Right lobe of liver (tissue), 6 donors: ENCODE data around the gene PHYHD1. TPM values are rescaled to one million over a fixed set of nuclear protein-coding genes. Genes with fewer than 3 reads are reported as not detected.

Experiments used
- ATAC-seq, 4 donors: fragments of 200-7000 bp; cut with Tn5 transposase; one replicate each; pipeline ENCODE4 v1.9.1; 2020; ENCODE audit warnings: mild to moderate bottlenecking in 4 of 4, moderate library complexity in 4 of 4
- DNase-seq, 3 donors: peaks; one replicate each; pipeline ENCODE4 v3.0.0-alpha.2; 2020
- H3K27ac ChIP-seq, 3 donors: fragments of 200-600 bp; one replicate each; pipeline ENCODE4 v1.8.0; 2022
- H3K27me3 ChIP-seq, 2 donors: fragments of 200-600 bp; one replicate each; pipeline ENCODE4 v1.8.0; 2022
- H3K36me3 ChIP-seq, 4 donors: fragments of 200-600 bp; sonication (generic) in 1 of 4; one replicate each; pipeline versions ENCODE4 v1.5.1 to v1.8.0; 2017 to 2022; ENCODE audit warnings: control low read depth in 1 of 4
- H3K4me1 ChIP-seq, 4 donors: fragments of 200-600 bp; sonication (generic) in 1 of 4; one replicate each; pipeline versions ENCODE4 v1.5.1 to v1.8.0; 2017 to 2022; ENCODE audit warnings: control low read depth in 1 of 4
- H3K4me3 ChIP-seq, 3 donors: fragments of 200-600 bp; one replicate each; pipeline ENCODE4 v1.8.0; 2022
- H3K9me3 ChIP-seq, 4 donors: fragments of 200-600 bp; sonication (generic) in 1 of 4; one replicate each; pipeline versions ENCODE4 v1.5.1 to v1.8.0; 2017 to 2022; ENCODE audit warnings: control low read depth in 1 of 4
- POLR2A ChIP-seq: fragments of 450-650 bp; IDR thresholded peaks from one replicate; pipeline ENCODE4 v1.6.1; 2017; ENCODE audit warnings: antibody characterized with exemption, mild to moderate bottlenecking
- WGBS: methylation state at CpG from one replicate; pipeline ENCODE4 v1.1.6; 2018; ENCODE audit warnings: low coverage, low lambda C conversion rate; ENCODE audit not compliant: insufficient coverage; ENCODE audit errors: missing lambda C conversion rate; 5-methylcytosine and 5-hydroxymethylcytosine counted together
- intact Hi-C, 2 donors: fragments of 100-400 bp; cut with DNase I; formaldehyde crosslinking; loops; one replicate each; pipeline versions ENCODE4 v1.11.2 to v1.14.1; 2022
- total RNA-seq, 6 experiments: library from RNA; depleted of rRNA in 2 of 6; stranded (reverse); fragments of >200 nt in 2 of 6; fragmentation: NEBNext Ultra II Directional in 3 of 6; extraction: Animal tissue kit (Norgen Biotek cat#: 25700) in 3 of 6; gene quantifications; one replicate each; pipeline versions ENCODE4 v1.1.0 to v1.2.4, GENCODE V29; 2016 to 2023
- TF ChIP-seq, protein P1 (sequence below), 4 donors: fragments of 200-600 bp in 3 of 4; fragments of 450-650 bp in 1 of 4; IDR thresholded peaks; one replicate each; pipeline versions ENCODE4 v1.5.1 to v1.8.0; 2016 to 2022; ENCODE audit warnings: antibody characterized with exemption in 4 of 4, mild to moderate bottlenecking in 2 of 4
- donor health status: DM: no; HTN: yes; CAD: no.
- donor health status: DM: no; HTN: no; CAD: no.
- donor health status: DM: no; HTN: no; CAD: no.
- donor health status: DM: no; HTN: yes; CAD: no.
- donor health status: DM: no; HTN: yes; CAD: no.

The PHYHD1 gene
- total RNA-seq, 6 experiments from 2014 or later: 14.0 to 69.7 (median 38.2) TPM

DNA sequence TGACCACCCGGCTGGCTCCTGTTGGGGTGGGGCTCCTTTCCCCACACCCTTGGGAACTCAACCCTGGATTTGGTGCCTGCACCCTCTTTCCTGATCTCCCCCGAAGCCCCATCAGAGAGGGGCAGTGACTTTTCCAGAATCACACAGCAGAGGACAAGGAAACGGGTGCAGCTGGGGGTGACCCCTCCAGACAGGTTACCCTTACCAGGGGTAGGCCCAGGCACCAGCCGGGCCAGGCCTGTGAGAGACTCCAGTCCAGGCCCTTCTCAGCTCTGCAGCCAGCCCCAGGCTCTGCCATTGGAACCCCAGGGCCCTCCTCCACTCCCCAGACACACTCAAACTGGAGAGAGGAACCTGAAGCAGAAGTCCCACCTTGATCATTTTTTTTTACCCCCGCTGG, 19.0 kb upstream of the PHYHD1 start:
- no peaks in the 10 kb centered on the region for H3K4me1 ChIP-seq
- no peaks in the 10 kb centered on the region for H3K9me3 ChIP-seq
- no peak overlapping the region for H3K4me3 ChIP-seq
- no peaks in the 10 kb centered on the region for H3K27me3 ChIP-seq
- peaks cover 0 to 13% (median under 1%) of the 10 kb centered on the region in 4 donors for H3K36me3 ChIP-seq
- DNase-seq (no peak), ATAC-seq (peak in 2 of 4 donors; percentile 1 to 24)
- no peak for TF ChIP-seq POLR2A
- TF ChIP-seq, protein P1, sequence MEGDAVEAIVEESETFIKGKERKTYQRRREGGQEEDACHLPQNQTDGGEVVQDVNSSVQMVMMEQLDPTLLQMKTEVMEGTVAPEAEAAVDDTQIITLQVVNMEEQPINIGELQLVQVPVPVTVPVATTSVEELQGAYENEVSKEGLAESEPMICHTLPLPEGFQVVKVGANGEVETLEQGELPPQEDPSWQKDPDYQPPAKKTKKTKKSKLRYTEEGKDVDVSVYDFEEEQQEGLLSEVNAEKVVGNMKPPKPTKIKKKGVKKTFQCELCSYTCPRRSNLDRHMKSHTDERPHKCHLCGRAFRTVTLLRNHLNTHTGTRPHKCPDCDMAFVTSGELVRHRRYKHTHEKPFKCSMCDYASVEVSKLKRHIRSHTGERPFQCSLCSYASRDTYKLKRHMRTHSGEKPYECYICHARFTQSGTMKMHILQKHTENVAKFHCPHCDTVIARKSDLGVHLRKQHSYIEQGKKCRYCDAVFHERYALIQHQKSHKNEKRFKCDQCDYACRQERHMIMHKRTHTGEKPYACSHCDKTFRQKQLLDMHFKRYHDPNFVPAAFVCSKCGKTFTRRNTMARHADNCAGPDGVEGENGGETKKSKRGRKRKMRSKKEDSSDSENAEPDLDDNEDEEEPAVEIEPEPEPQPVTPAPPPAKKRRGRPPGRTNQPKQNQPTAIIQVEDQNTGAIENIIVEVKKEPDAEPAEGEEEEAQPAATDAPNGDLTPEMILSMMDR (IDR thresholded peaks at IDR 0.05): no peak
- WGBS: 75% methylated on average over 1 of the region's 5 CpGs
- intact Hi-C loops: no loop called here
- H3K27ac ChIP-seq: peak overlapping the region in 1 of 3 donors; percentile 24

DNA sequence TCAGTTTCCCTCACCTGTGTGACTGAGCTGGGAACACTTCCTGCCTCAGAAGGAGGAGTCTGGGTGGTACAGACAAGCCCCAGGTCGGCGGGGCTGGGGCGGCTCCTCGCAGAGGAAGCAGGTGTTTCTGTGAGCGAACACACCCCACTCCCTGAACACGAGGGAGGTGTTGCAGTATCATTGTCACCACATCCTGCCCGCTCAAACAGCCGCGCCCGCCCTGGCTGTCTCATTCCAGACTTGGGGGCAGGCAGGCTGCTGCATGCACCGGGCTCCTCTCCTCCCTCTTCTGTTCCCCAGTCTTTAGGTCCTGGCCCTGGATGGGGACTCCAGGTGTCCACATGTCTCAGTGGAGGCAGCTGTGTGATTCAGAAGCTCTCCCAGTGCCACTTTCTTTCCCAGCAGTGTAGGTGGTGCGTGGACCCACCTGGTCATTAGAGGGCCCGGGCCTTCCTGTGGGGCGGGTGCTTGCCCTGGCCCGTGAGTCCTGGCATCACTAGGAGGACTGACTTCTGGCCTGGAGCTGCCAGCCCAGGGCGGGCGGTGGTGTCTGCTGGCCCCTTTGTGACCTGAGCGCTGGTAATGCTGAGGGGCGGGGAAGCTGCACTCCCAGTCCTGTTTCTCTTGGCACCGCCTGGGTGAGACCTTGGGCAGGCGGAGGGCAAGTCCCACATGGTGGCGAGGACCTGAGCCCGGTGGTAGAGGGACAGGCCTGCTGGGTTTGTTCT, 18.3 kb upstream of the PHYHD1 start:
- TF ChIP-seq, protein P1 (IDR thresholded peaks at IDR 0.05): no peak
- no peak for TF ChIP-seq POLR2A
- Histone ChIP-seq H3K4me3 (no peak overlapping the region), H3K36me3 (peaks cover 0 to 20% (median 2%) of the 10 kb centered on the region in 4 donors), H3K27me3 (no peaks in the 10 kb centered on the region), H3K4me1 (no peaks in the 10 kb centered on the region), H3K9me3 (no peaks in the 10 kb centered on the region), H3K27ac (peak overlapping the region in 1 of 3 donors; percentile 24)
- WGBS: no CpG with 5 or more reads among the region's 23 CpGs
- intact Hi-C loops: no loop called here
- DNase-seq: no peak
- peak; percentile 28 to 34 (median 32) for ATAC-seq

DNA sequence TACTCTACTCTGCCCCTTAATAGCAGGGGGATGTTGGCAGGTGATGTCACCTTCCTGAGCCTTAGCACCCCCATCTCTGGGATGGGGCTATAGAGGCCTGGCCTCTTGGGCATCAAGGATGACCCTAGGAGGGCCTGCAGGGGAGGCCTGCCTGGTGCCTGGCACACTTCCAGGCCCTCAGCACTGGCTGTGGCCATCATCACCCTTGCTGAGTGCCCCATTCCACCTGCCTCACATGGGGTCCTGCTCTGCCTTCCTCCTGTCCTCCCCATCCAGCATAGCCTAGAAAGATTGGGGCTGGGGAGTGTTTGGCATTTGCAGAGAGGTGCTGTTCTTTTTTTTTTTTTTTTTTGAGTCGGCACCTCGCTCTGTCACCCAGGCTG, 17.7 kb upstream of the PHYHD1 start:
- WGBS: no CpG with 5 or more reads among the region's 2 CpGs
- H3K27ac ChIP-seq: no peak overlapping the region
- H3K36me3 ChIP-seq: peaks cover 0 to 25% (median 7%) of the 10 kb centered on the region in 4 donors
- H3K4me1 ChIP-seq: no peaks in the 10 kb centered on the region
- H3K4me3 ChIP-seq: no peak overlapping the region
- ATAC-seq: peak in 3 of 4 donors; percentile 2 to 12 (median 6)
- TF ChIP-seq POLR2A: no peak
- intact Hi-C loops: no loop called here
- H3K9me3 ChIP-seq: no peaks in the 10 kb centered on the region
- H3K27me3 ChIP-seq: no peaks in the 10 kb centered on the region
- DNase-seq: no peak

DNA sequence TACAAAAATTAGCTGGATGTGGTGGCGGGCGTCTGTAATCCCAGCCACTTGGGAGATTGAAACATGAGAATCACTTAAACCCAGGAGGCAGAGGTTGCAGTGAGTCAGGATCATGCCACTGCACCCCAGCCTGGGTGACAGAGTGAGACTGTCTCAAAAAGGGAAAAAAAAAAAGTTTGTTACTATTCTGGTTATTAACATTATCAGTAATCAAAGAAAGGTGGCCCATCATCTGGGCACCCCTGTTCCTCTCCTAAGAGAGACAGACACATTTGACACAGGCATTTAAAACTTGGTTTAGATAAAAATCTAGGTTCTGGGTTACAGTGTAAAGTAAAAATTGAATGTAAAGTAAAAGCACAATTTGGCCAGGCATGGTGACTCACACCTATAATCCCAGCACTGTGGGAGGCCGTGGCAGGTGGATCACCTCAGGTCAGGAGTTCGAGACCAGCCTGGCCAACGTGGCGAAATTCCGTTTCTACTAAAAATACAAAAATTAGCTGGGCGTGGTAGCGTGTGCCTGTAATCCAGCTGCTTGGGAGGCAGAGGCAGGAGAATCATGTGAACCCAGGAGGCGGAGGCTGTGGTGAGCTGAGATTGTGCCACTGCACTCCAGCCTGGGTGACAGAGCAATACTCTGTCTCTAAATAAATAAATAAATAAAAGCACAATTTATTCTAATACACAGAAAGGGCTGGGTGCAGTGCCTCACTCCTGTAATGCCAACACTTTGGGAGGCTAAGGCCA, 16.7 kb upstream of the PHYHD1 start:
- DNase-seq (no peak), ATAC-seq (no peak)
- no peaks in the 10 kb centered on the region for H3K4me1 ChIP-seq
- no peaks in the 10 kb centered on the region for H3K27me3 ChIP-seq
- no peak overlapping the region for H3K27ac ChIP-seq
- intact Hi-C loops: no loop called here
- WGBS: 86% methylated on average over 10 of the region's 10 CpGs
- TF ChIP-seq, protein P1 (IDR thresholded peaks at IDR 0.05): no peak
- no peak for TF ChIP-seq POLR2A
- no peak overlapping the region for H3K4me3 ChIP-seq
- H3K36me3 ChIP-seq: peaks cover 2 to 35% (median 12%) of the 10 kb centered on the region in 4 donors
- H3K9me3 ChIP-seq: no peaks in the 10 kb centered on the region

DNA sequence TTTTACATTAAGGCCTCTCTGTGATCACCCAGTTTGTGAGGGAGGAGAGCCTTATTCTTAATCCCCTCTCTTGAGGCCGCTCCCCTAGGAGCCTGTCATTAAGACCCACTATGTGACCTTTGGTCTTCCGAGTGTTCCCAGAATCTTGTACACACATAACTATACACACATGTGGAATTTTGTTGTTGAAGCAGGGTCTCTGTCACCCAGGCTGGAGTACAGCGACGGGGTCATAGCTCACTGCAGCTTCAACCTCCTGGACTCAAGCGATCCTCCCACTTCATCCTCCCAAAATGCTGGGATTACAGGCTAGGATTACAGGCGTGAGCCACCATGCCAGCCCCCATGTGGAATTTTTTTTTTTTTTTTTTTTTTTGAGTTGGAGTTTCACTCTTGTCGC, 14.8 kb upstream of the PHYHD1 start:
- TF ChIP-seq, protein P1 (IDR thresholded peaks at IDR 0.05): no peak
- TF ChIP-seq POLR2A: no peak
- Histone ChIP-seq H3K27me3 (no peaks in the 10 kb centered on the region), H3K9me3 (no peaks in the 10 kb centered on the region), H3K36me3 (peaks cover 2 to 39% (median 17%) of the 10 kb centered on the region in 4 donors), H3K27ac (no peak overlapping the region), H3K4me1 (peaks cover 0 to 2% (median 0%) of the 10 kb centered on the region in 4 donors), H3K4me3 (no peak overlapping the region)
- intact Hi-C loops: no loop called here
- WGBS: 94% methylated on average over 7 of the region's 7 CpGs
- ATAC-seq: no peak
- no peak for DNase-seq
